Anterior cingulate cortex (tissue), 58 donors: ENCODE results near the gene OXSR1.
"Not testable (repeated sequence)": the region's sequence is repeated elsewhere in the genome, so short reads cannot be mapped to it uniquely, and the experiment has no call there.

Experiments
- DNase-seq, 58 donors: peaks; one replicate each; lab custom pipeline; 2025; lab: John Stamatoyannopoulos, UW

Gene OXSR1

DNA sequence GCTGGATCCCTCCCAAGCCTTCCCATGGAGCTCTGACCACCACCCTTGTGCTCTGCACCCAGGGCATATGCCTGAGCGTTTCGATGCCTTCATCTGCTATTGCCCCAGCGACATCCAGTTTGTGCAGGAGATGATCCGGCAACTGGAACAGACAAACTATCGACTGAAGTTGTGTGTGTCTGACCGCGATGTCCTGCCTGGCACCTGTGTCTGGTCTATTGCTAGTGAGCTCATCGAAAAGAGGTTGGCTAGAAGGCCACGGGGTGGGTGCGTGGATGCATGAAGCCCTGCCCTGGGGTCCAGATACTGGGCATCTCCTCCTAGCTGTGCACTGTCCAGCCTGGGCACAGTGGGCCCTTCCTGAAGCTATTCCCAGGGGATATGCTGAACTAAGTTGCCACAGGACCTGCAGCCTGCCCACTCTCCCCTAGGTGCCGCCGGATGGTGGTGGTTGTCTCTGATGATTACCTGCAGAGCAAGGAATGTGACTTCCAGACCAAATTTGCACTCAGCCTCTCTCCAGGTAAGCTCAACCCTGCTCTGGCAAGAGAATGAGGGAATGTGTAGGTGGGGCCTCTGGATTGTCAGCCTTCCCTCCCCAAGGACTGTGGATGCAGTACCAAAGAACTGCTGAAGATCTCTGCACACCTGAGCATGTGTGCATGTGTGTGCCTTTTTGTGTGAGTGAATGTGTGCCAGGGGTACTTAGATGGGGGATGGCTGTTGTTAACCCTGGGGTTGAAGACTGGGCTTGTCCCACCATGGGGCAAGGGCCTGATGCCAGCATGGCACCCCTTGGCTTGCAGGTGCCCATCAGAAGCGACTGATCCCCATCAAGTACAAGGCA, 24.8 kb upstream of the OXSR1 start:
- no peak for DNase-seq

- no peak for DNase-seq
These were observed 24.0 kb upstream of the OXSR1 start for GRCh38 chr3:38141173-38141951.

- no peak for DNase-seq
These were observed 23.4 kb upstream of the OXSR1 start for GRCh38 chr3:38141952-38142273.

DNA sequence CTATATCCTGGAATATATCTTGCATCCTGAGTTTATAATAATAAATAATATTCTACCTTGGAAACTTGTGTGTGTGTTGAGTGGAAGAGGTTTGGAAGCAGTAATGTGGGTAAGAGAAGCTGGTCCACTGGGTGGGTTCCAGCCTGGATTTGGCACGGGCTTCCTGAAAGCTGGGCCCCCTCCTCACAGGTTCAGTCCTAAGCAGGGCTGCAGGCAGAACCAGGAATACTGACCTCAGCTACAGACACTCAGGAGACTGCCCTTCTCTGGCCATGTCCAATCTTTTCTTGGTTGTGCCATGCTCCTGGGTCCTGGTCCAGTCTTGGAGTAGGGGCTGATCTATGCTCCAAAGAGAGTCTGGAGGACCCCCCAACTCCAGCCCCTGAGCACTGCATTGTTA, 22.4 kb upstream of the OXSR1 start:
- DNase-seq, result no peak

GRCh38 chr3:38143511-38143910, 21.8 kb upstream of the OXSR1 start:
- DNase-seq, result no peak

DNA sequence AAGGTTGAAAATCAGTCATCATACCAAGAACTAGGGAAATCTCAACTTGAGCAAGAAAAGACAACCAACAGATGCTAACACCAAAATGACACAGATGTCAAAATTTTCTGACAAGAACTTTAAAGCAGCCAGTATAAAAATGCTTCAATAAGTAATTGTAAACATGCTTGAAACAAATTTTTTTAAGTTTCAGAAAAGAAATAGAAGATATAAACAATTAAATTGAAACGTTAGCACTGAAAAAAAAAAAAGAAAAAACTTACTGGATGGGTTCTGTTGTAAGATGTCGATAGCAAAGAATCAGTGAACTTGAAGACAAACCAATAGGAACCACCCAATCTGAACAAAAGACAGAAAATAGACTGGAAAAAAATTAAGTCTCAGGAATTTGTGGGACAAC, 18.8 kb upstream of the OXSR1 start:
- DNase-seq, result no peak

GRCh38 chr3:38147421-38147820, 17.9 kb upstream of the OXSR1 start:
- DNase-seq, result no peak

- DNase-seq, result no peak
These were observed 16.9 kb upstream of the OXSR1 start for GRCh38 chr3:38148311-38148882.

DNA sequence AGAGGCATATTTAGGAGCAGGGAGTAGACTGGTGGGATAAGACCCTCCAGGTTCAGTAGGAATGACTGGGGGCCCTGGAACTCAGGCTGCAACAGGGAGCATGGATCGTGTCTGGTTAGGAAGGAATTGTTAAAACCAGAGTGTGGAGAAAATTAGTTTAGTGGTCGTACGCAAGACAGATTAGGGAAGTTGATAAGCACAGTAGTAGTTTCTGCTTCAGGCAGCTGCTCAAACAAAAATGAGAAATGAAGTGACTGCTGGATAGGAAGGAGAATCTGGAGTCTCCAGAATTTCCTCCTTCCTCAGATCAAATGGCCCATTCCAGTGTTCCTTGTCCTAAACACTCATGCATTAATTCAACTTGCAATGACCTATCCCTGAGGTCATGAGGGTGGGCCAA, 15.6 kb upstream of the OXSR1 start:
- DNase-seq, result no peak

- DNase-seq, result no peak
These were observed 14.4 kb upstream of the OXSR1 start for GRCh38 chr3:38150780-38151528.

- DNase-seq, result no peak
These were observed 13.6 kb upstream of the OXSR1 start for GRCh38 chr3:38151667-38152265.

- DNase-seq, result no peak
These were observed 12.7 kb upstream of the OXSR1 start for GRCh38 chr3:38152609-38153008.

- no peak for DNase-seq
These were observed 12.1 kb upstream of the OXSR1 start for GRCh38 chr3:38153221-38153620.

GRCh38 chr3:38154033-38154494, 11.3 kb upstream of the OXSR1 start:
- no peak for DNase-seq

DNA sequence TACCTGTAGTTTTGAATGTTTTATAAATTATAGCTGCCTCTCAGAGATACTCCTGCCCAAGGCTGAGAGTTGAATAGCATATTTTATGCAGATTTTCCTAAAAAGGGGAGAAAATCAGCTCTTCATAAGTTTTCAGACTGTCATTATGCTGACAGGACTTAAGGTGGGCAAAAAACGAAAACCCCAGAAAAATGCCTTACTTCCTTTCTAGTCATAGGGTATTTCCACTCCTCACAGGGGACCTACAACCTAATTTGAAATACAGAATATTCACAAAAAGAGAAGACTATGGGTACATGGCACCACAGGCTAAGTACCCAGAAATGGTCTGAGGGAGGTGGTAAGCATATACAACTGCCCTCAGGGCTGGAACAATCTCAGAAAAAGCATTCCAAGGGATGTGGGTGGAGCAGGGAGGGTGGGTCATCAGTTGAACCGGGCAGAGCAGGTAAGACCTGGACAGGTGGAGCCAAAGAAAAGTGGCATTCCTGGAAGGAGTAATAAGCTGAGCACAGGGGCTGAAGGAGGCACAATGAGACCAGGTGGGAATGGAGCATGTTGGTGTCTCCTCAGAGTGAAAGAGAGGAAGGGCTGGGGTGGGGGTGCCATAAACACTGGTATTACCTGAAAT, 10.6 kb upstream of the OXSR1 start:
- no peak for DNase-seq

DNA sequence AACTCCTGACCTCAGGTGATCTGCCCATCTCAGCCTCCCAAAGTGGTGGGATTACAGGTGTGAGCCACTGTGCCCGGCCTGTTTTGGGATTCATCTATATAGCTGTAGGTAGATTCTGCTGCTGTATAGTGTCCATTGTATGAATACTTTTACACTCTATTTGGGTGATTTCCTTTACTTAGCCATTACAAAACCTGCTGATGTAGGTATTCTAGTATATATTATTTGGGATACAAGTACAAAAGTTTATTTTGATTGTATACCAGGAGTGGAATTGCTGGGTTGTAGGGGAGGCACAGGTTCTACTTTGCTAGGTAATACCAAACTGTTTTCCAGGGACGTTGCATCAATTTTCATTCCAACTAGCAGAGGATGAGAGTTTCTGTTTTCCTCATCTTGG, 9.5 kb upstream of the OXSR1 start:
- DNase-seq, result no peak

DNA sequence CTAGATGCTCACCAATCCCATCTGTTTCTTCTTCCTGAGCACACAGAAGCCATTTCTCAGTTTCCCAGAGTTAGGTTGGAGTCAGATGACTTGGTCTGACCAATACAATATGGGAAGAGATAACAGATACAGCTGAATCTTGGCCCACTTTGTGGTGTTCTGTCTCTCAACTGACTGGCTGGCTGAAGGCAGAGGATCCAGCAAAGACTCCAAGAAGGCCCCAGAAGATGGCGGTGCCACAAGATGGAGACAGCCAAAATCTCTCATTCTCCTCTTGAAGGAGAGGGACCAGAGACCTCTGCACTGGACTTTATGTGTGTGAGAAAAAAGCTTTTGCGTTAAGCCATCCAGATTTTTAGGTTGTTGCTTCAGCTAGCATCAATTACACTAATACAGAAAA, 8.2 kb upstream of the OXSR1 start:
- DNase-seq, result no peak

DNA sequence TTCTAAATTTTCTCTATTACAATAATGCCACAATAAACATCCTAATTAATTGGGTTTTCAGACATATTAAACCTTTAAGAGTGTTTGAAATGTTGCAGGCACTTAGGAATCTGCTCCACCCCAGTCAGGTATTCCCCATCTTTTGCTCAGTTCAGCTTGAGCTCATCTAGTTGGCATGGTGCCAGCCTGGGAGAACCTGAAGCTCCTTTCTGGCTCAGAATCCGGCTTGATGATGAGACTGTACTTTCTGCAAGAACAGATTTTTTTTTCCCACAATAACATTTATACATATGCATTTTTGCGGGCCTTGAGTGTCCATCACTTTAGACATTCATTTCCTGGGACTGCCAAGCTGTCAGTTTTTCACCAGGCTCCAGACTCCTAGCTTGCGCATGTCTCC, 7.7 kb upstream of the OXSR1 start:
- DNase-seq, result no peak

- no peak for DNase-seq
These were observed 6.9 kb upstream of the OXSR1 start for GRCh38 chr3:38158472-38158871.

DNA sequence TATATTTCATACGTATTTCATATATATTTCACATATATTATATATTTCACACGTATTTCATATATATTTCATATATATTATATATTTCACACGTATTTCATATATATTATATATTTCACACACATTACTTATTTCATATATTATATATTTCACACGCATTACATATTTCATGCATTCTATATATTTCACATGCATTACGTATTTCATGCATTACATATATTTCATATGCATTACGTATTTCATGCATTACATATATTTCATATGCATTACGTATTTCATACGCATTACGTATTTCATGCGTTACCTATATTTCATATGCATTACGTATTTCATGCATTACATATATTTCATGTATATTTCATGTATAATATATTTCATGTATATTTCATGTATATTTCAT, 4.6 kb upstream of the OXSR1 start:
- DNase-seq, result not testable (repeated sequence)
